GM12878 (cell line): ENCODE measurements around the gene TMEM106A. TPM values are rescaled to one million over a fixed set of nuclear protein-coding genes. Genes with fewer than 3 reads are reported as not detected.

Experiments
- ATAC-seq: fragments of 200-7000 bp; cut with Tn5 transposase; 3 replicates; pipeline ENCODE4 v1.9.1; 2020; ENCODE audit warnings: mild to moderate bottlenecking, moderate library complexity
- BruUV-seq: library from RNA; stranded (reverse); fragments of 400-500 nt; replicated peaks from 2 replicates; lab custom pipeline; 2021; lab: Mats Ljungman, UMichigan
- CTCF ChIA-PET: fragments of 300-600 bp; sonication (Branson Sonifier 250); formaldehyde crosslinking; extraction: SDS; loops from one replicate; lab custom pipeline; 2021; ENCODE audit warnings: inconsistent platforms; lab: Yijun Ruan, JAX
- POLR2A ChIA-PET: fragments of 350-600 bp; formaldehyde crosslinking; extraction: SDS; loops from one replicate; lab custom pipeline; 2021; ENCODE audit warnings: inconsistent platforms; lab: Charles Lee
- RAD21 ChIA-PET: fragments of 300-600 bp; sonication (Branson Sonifier 250); formaldehyde crosslinking; loops from one replicate; lab custom pipeline; 2023; ENCODE audit warnings: antibody characterized with exemption; ENCODE audit not compliant: unreplicated experiment; lab: Charles Lee
- SMC1A ChIA-PET: fragments of 300-600 bp; sonication (Branson Sonifier 250); formaldehyde crosslinking; loops from one replicate; lab custom pipeline; 2023; ENCODE audit not compliant: unreplicated experiment, uncharacterized antibody; lab: Charles Lee
- DNase-seq: peaks from one replicate; pipeline ENCODE4 v3.0.0-alpha.2; 2011; ENCODE audit warnings: low read depth, low spot score
- FAIRE-seq: peaks from 3 replicates; lab custom pipeline; 2011; peaks lifted over from hg19 to GRCh38; lab: Jason Lieb, UNC
- H2AFZ ChIP-seq: 2 replicates; pipeline ENCODE4 v1.6.0; 2011; ENCODE audit warnings: low read depth, low read length, control low read depth; ENCODE audit not compliant: control insufficient read depth
- H3K27ac ChIP-seq: 2 replicates; pipeline ENCODE4 v1.5.1; 2011; ENCODE audit warnings: control low read depth; ENCODE audit not compliant: control insufficient read depth, insufficient read depth
- H3K27me3 ChIP-seq, 2 experiments: replicated peaks in 1 of 2; 2 replicates each; pipeline versions ENCODE4 v1.6.0 to v1.6.1; 2011; ENCODE audit warnings: low read length in 1 of 2; ENCODE audit not compliant: control insufficient read depth in 2 of 2, insufficient read depth in 2 of 2
- H3K36me3 ChIP-seq, 2 experiments: 2 replicates each; pipeline ENCODE4 v1.5.1; 2011; ENCODE audit warnings: low read length in 1 of 2; ENCODE audit not compliant: control insufficient read depth in 2 of 2, insufficient read depth in 2 of 2
- H3K4me1 ChIP-seq: 2 replicates; pipeline ENCODE4 v1.6.1; 2011; ENCODE audit warnings: mild to moderate bottlenecking, low read length, moderate library complexity, mixed read lengths; ENCODE audit not compliant: control insufficient read depth, insufficient read depth
- H3K4me2 ChIP-seq: 2 replicates; pipeline ENCODE4 v1.6.0; 2011; ENCODE audit warnings: control low read depth; ENCODE audit not compliant: control insufficient read depth, insufficient read depth
- H3K4me3 ChIP-seq: fragments of 200-600 bp; sonication (generic); 2 replicates; pipeline ENCODE4 v1.5.1; 2016
- H3K79me2 ChIP-seq: 2 replicates; pipeline ENCODE4 v1.6.0; 2011; ENCODE audit warnings: low read length; ENCODE audit not compliant: control insufficient read depth, insufficient read depth
- H3K9ac ChIP-seq: 2 replicates; pipeline ENCODE4 v1.8.0; 2011; ENCODE audit warnings: low read length, control low read depth, mixed read lengths; ENCODE audit not compliant: control insufficient read depth, insufficient read depth
- H3K9me3 ChIP-seq: replicated peaks from 3 replicates; pipeline ENCODE4 v1.5.1; 2011; ENCODE audit warnings: mild to moderate bottlenecking, low read length; ENCODE audit not compliant: control insufficient read depth, insufficient read depth
- H4K20me1 ChIP-seq: 2 replicates; pipeline ENCODE4 v1.6.0; 2011; ENCODE audit not compliant: control insufficient read depth, insufficient read depth
- ATF7 ChIP-seq: fragments of 450-650 bp; IDR thresholded peaks from 2 replicates; pipeline ENCODE4 v1.6.1; 2016; ENCODE audit warnings: low read depth, mild to moderate bottlenecking
- BMI1 ChIP-seq: fragments of 450-650 bp; IDR thresholded peaks from 2 replicates; pipeline ENCODE4 v1.6.1; 2016; ENCODE audit warnings: mild to moderate bottlenecking, moderate library complexity, borderline replicate concordance
- EGR1 ChIP-seq, 2 experiments: IDR thresholded peaks; 1 replicate in 1 of 2; 2 replicates in 1 of 2; pipeline ENCODE4 v1.6.1; 2011 to 2012; ENCODE audit warnings: low read depth in 2 of 2, low read length in 2 of 2, borderline replicate concordance in 1 of 2, mild to moderate bottlenecking in 1 of 2, moderate library complexity in 1 of 2
- GATAD2B ChIP-seq: fragments of 450-650 bp; conservative IDR thresholded peaks from 2 replicates; pipeline ENCODE4 v1.6.1; 2017; ENCODE audit warnings: low read depth, mild to moderate bottlenecking, moderate library complexity
- HDAC6 ChIP-seq: fragments of 200-600 bp; sonication (generic); IDR thresholded peaks from one replicate; pipeline ENCODE4 v1.8.0; 2017; ENCODE audit warnings: antibody characterized with exemption; ENCODE audit not compliant: unreplicated experiment
- IKZF1 ChIP-seq: fragments of 450-650 bp; conservative IDR thresholded peaks from 2 replicates; pipeline ENCODE4 v1.6.1; 2017; ENCODE audit warnings: antibody characterized with exemption, mild to moderate bottlenecking
- IKZF2 ChIP-seq, 2 experiments: fragments of 450-650 bp; IDR thresholded peaks; 2 replicates each; pipeline ENCODE4 v1.6.1; 2017; ENCODE audit warnings: mild to moderate bottlenecking in 2 of 2, moderate library complexity in 2 of 2
- KDM1A ChIP-seq: fragments of 200-600 bp; sonication (generic); IDR thresholded peaks from 2 replicates; pipeline ENCODE4 v1.6.1; 2016; ENCODE audit warnings: borderline replicate concordance
- MAX ChIP-seq: IDR thresholded peaks from 2 replicates; pipeline ENCODE4 v1.6.1; 2012; ENCODE audit warnings: low read depth, low read length, improper control_type of control experiment
- MEF2A ChIP-seq: IDR thresholded peaks from 2 replicates; pipeline ENCODE4 v1.6.1; 2011; ENCODE audit warnings: low read depth, mild to moderate bottlenecking, low read length, moderate library complexity; ENCODE audit not compliant: insufficient read depth
- MTA3 ChIP-seq: IDR thresholded peaks from 2 replicates; pipeline ENCODE4 v1.6.1; 2012; ENCODE audit warnings: low read length, inconsistent platforms, borderline replicate concordance
- NFYA ChIP-seq: IDR thresholded peaks from 2 replicates; pipeline ENCODE4 v1.6.1; 2011; ENCODE audit warnings: low read depth, mild to moderate bottlenecking, low read length, improper control_type of control experiment, borderline replicate concordance
- PAX8 ChIP-seq: fragments of 450-650 bp; IDR thresholded peaks from 2 replicates; pipeline ENCODE4 v1.6.1; 2017; ENCODE audit warnings: mild to moderate bottlenecking, moderate library complexity
- SMAD1 ChIP-seq: fragments of 450-650 bp; IDR thresholded peaks from 2 replicates; pipeline ENCODE4 v1.6.1; 2018; ENCODE audit warnings: mild to moderate bottlenecking, low read depth; ENCODE audit not compliant: partially characterized antibody
- SREBF1 ChIP-seq: IDR thresholded peaks from 2 replicates; pipeline ENCODE4 v1.6.1; 2012; ENCODE audit warnings: mild to moderate bottlenecking, low read length
- SUPT20H ChIP-seq: IDR thresholded peaks from 2 replicates; pipeline ENCODE4 v1.6.1; 2011; ENCODE audit warnings: low read depth, mild to moderate bottlenecking, low read length, moderate library complexity, borderline replicate concordance; ENCODE audit not compliant: control insufficient read depth
- YBX1 ChIP-seq: fragments of 450-650 bp; IDR thresholded peaks from 2 replicates; pipeline ENCODE4 v1.6.1; 2016; ENCODE audit warnings: antibody characterized with exemption
- WGBS: methylation state at CpG from one replicate; pipeline ENCODE4 v1.1.6; 2016; ENCODE audit warnings: low lambda C conversion rate; ENCODE audit not compliant: insufficient replicate concordance, insufficient coverage; ENCODE audit errors: missing lambda C conversion rate; 5-methylcytosine and 5-hydroxymethylcytosine counted together
- in situ Hi-C: fragments of 300-500 bp; cut with MboI; formaldehyde crosslinking; loops from 9 replicates; pipeline ENCODE4 v1.14.3; 2018; ENCODE audit warnings: mixed read lengths
- intact Hi-C: fragments of 100-400 bp; cut with micrococcal nuclease; formaldehyde crosslinking; loops from one replicate; pipeline ENCODE4 v1.14.2; 2022; ENCODE audit not compliant: unreplicated experiment
- polyA plus RNA-seq, 11 experiments: library from polyadenylated mRNA; depleted of rRNA in 4 of 11; unstranded in 6 of 11; stranded (reverse) in 5 of 11; fragments of >200 nt; fragmentation: Nextera tagmentation in 4 of 11; fragmentation: Illumina TruSeq in 1 of 11; extraction: Ambion mirVana in 4 of 11; extraction: Trizol in 1 of 11; gene quantifications; 1 replicate in 1 of 11; 2 replicates in 10 of 11; pipeline versions ENCODE4 v1.2.1 to v1.2.3, GENCODE V29; 2011 to 2016; ENCODE audit warnings: inconsistent platforms in 2 of 11, missing spikeins in 2 of 11, low read depth in 1 of 11
- total RNA-seq, 4 experiments: library from RNA; depleted of rRNA in 3 of 4; stranded (reverse); fragments of >200 nt in 3 of 4; fragmentation: Illumina TruSeq in 1 of 4; extraction: Trizol in 1 of 4; gene quantifications; 2 replicates each; pipeline versions ENCODE4 v1.2.1 to v1.2.3, GENCODE V29; 2013 to 2021
- TF ChIP-seq, protein P1 (sequence below): fragments of 450-650 bp; IDR thresholded peaks from 2 replicates; pipeline ENCODE4 v1.6.1; 2017; ENCODE audit warnings: low read depth, mild to moderate bottlenecking, moderate library complexity

Gene TMEM106A
- total and polyA plus RNA-seq, 10 of the 15 experiments (the other 5 are each of a cell fraction or from before 2014, with no cell fraction given) = 2.3 to 18.7 (median 9.3) TPM

GRCh38 chr17:43175213-43176118 lies 36.2 kb upstream of the TMEM106A start:
- H3K4me1 ChIP-seq = no peaks in the 10 kb centered on the region
- RAD21 ChIA-PET = no interaction called here
- intact Hi-C loops = no loop called here
- no peak for ATAC-seq
- H3K9me3 ChIP-seq = no peaks in the 10 kb centered on the region
- POLR2A ChIA-PET = interaction anchor here (1.0 kb wide), 1 partner anchor 24 kb away, joined by 3 read pairs; no protein-coding TSS in a partner anchor
- no peak overlapping the region for H3K4me2 ChIP-seq
- no peak overlapping the region for H2AFZ ChIP-seq
- no peaks in the 10 kb centered on the region; a peak in 1 of 4 replicates for H3K36me3 ChIP-seq
- no peak for DNase-seq
- FAIRE-seq = no peak
- no peak overlapping the region for H3K27ac ChIP-seq
- SMC1A ChIA-PET = interaction anchor here (1.0 kb wide), 1 partner anchor 25 kb away, joined by 4 read pairs; no protein-coding TSS in a partner anchor
- H3K79me2 ChIP-seq = peaks cover 17% of the 10 kb centered on the region
- no peaks in the 10 kb centered on the region for H3K27me3 ChIP-seq
- CTCF ChIA-PET = interaction anchor here (0.7 kb wide), 1 partner anchor 14 kb away, joined by 6 read pairs; no protein-coding TSS in a partner anchor
- 89% methylated on average over 4 of the region's 4 CpGs for WGBS
- TF ChIP-seq ATF7 = no peak
- TF ChIP-seq GATAD2B = no peak
- TF ChIP-seq MEF2A = no peak
- no peak for TF ChIP-seq SUPT20H
- no peak for TF ChIP-seq SMAD1
- TF ChIP-seq MAX = no peak
- no peak for TF ChIP-seq MTA3
- TF ChIP-seq IKZF1 = no peak
- no peak for TF ChIP-seq SREBF1
- no peak for TF ChIP-seq EGR1 (IDR thresholded peaks at IDR 0.05; ENCODE audit: borderline replicate concordance in 1 of 2, low read depth in 2 of 2, low read length in 2 of 2)
- TF ChIP-seq IKZF2 (IDR thresholded peaks at IDR 0.05) = no peak
- TF ChIP-seq KDM1A = no peak
- no peak for TF ChIP-seq PAX8
- TF ChIP-seq HDAC6 = no peak
- no peak for TF ChIP-seq YBX1
- TF ChIP-seq BMI1 = no peak
- no peak for TF ChIP-seq NFYA
- TF ChIP-seq, protein P1, sequence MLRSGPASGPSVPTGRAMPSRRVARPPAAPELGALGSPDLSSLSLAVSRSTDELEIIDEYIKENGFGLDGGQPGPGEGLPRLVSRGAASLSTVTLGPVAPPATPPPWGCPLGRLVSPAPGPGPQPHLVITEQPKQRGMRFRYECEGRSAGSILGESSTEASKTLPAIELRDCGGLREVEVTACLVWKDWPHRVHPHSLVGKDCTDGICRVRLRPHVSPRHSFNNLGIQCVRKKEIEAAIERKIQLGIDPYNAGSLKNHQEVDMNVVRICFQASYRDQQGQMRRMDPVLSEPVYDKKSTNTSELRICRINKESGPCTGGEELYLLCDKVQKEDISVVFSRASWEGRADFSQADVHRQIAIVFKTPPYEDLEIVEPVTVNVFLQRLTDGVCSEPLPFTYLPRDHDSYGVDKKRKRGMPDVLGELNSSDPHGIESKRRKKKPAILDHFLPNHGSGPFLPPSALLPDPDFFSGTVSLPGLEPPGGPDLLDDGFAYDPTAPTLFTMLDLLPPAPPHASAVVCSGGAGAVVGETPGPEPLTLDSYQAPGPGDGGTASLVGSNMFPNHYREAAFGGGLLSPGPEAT = no peak
- TF ChIP-seq, all 136 proteins: peak for 0
- Histone ChIP-seq H3K9ac (no peak overlapping the region), H3K4me3 (no peak overlapping the region), H4K20me1 (no peaks in the 10 kb centered on the region)
- no TSS peak for BruUV-seq
- in situ Hi-C loops = no loop called here
